GM23248 (cell line): ENCODE measurements around the gene DPYD.

Experiments
- EZH2 ChIP-seq: fragments of 200-600 bp; sonication (generic); IDR thresholded peaks from 2 replicates; pipeline ENCODE4 v1.6.1; 2018; ENCODE audit warnings: antibody characterized with exemption, mild to moderate bottlenecking; ENCODE audit not compliant: insufficient read depth, poor library complexity, severe bottlenecking
- EZH2phosphoT487 ChIP-seq: fragments of 200-600 bp; sonication (generic); IDR thresholded peaks from 2 replicates; pipeline ENCODE4 v1.6.1; 2018; ENCODE audit warnings: antibody characterized with exemption, moderate library complexity, mild to moderate bottlenecking, low read depth; ENCODE audit not compliant: insufficient read depth

DNA sequence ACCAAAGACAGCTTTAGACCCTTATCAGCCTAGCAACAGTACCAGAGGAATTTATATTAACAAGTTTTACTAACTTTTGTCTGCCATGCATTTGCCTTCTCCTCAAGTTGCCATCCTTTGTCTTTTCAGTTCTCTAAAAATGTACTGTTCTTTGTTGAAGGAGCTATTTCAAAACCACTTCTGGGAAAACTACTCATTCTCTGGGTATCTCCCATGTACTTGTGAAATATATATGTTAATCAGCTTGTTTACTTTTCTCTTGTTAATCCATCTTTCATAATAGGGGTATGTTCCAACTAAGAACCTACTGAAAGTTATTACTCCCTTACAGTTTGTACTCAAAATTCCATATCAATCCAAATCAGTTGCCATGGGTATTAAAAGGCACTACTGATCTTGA lies 16.3 kb downstream of the DPYD start:
- no peak for TF ChIP-seq EZH2
- TF ChIP-seq EZH2phosphoT487 = no peak
